Measurements from ENCODE around the gene HNRNPA2B1. TPM values are rescaled to one million over a fixed set of nuclear protein-coding genes. Genes with fewer than 3 reads are reported as not detected.
"Not testable (repeated sequence)": the region's sequence is repeated elsewhere in the genome, so short reads cannot be mapped to it uniquely, and the experiment has no call there.

HNRNPA2B1 gene
- total and polyA plus RNA-seq, 2 experiments from 2014 or later: 450 to 880 TPM

GRCh38 chr7:26179826-26180497, 20.6 kb downstream of the HNRNPA2B1 start:
- Histone ChIP-seq H3K27ac (no peak overlapping the region), H3K9me3 (ENCODE audit: low read depth) (no peaks in the 10 kb centered on the region), H3K4me3 (no peak overlapping the region), H3K4me1 (ENCODE audit: low read depth) (no peaks in the 10 kb centered on the region), H3K27me3 (no peaks in the 10 kb centered on the region), H3K36me3 (no peaks in the 10 kb centered on the region)
- DNase-seq (ENCODE audit: low read depth in 1 of 2, low spot score in 1 of 2): no peak
- TF ChIP-seq, protein P1, sequence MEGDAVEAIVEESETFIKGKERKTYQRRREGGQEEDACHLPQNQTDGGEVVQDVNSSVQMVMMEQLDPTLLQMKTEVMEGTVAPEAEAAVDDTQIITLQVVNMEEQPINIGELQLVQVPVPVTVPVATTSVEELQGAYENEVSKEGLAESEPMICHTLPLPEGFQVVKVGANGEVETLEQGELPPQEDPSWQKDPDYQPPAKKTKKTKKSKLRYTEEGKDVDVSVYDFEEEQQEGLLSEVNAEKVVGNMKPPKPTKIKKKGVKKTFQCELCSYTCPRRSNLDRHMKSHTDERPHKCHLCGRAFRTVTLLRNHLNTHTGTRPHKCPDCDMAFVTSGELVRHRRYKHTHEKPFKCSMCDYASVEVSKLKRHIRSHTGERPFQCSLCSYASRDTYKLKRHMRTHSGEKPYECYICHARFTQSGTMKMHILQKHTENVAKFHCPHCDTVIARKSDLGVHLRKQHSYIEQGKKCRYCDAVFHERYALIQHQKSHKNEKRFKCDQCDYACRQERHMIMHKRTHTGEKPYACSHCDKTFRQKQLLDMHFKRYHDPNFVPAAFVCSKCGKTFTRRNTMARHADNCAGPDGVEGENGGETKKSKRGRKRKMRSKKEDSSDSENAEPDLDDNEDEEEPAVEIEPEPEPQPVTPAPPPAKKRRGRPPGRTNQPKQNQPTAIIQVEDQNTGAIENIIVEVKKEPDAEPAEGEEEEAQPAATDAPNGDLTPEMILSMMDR (IDR thresholded peaks at IDR 0.05; ENCODE audit: low read depth, low read length): no peak

- TF ChIP-seq, protein P1 (IDR thresholded peaks at IDR 0.05; ENCODE audit: low read depth, low read length): no peak
- Histone ChIP-seq H3K36me3 (no peaks in the 10 kb centered on the region), H3K27me3 (no peaks in the 10 kb centered on the region), H3K27ac (no peak overlapping the region), H3K4me3 (no peak overlapping the region), H3K4me1 (ENCODE audit: low read depth) (no peaks in the 10 kb centered on the region), H3K9me3 (ENCODE audit: low read depth) (no peaks in the 10 kb centered on the region)
- DNase-seq (ENCODE audit: low read depth in 1 of 2, low spot score in 1 of 2): no peak
These were observed 21.1 kb downstream of the HNRNPA2B1 start for GRCh38 chr7:26179422-26179821.

DNA sequence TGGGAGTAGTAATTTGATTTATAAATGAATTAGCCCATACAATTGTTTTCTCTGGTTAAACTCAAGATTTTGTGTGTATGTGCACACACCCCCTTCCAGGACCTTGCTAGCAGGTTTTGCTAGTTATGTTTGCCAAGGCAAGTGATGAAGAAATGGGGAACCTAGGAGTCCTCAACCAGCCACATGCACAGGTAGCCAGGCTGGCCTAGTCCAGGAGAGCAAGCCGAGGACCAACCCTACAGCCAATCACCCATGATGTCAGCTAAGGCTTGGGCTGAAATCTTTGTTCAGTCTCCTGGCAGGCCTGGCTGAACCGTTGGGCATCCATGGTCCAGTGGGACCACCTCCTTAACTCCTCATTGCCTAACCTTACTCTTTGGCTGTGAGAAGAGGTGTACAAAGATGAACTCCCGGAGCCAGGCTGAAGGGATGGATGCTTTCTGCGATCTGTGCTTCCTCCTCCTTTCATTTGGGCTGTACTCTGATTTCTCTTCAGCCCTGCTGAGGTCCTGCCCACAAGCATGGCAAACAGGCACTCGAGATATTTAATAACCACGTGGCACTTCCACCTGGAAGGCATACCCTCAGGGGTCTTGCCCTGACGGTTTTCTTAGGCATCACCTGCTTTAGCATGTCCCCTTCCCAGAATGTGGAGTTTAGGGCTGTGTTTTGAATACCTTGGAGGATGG, 22.1 kb downstream of the HNRNPA2B1 start:
- no peak overlapping the region for H3K4me3 ChIP-seq
- no peak for DNase-seq (ENCODE audit: low read depth in 1 of 2, low spot score in 1 of 2)
- no peak overlapping the region for H3K27ac ChIP-seq
- TF ChIP-seq, protein P1 (IDR thresholded peaks at IDR 0.05; ENCODE audit: low read depth, low read length): no peak
- H3K4me1 ChIP-seq (ENCODE audit: low read depth): no peaks in the 10 kb centered on the region
- H3K36me3 ChIP-seq: no peaks in the 10 kb centered on the region
- no peaks in the 10 kb centered on the region for H3K27me3 ChIP-seq
- no peaks in the 10 kb centered on the region for H3K9me3 ChIP-seq (ENCODE audit: low read depth)

GRCh38 chr7:26177269-26177668, 23.3 kb downstream of the HNRNPA2B1 start:
- not testable (repeated sequence) for H3K4me1 ChIP-seq (ENCODE audit: low read depth); H3K4me3 ChIP-seq; H3K9me3 ChIP-seq (ENCODE audit: low read depth); H3K27me3 ChIP-seq; H3K36me3 ChIP-seq; H3K27ac ChIP-seq; DNase-seq (ENCODE audit: low read depth in 1 of 2, low spot score in 1 of 2)

DNA sequence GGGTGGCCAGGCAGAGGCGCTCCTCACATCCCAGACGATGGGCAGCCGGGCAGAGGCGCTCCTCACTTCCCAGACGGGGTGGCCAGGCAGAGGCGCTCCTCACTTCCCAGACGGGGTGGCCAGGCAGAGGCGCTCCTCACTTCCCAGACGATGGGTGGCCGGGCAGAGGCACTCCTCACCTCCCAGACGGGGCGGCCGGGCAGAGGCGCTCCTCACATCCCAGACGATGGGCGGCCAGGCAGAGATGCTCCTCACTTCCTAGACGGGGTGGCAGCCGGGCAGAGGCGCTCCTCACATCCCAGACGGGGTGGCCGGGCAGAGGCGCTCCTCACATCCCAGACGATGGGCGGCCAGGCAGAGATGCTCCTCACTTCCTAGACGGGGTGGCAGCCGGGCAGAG, 23.9 kb downstream of the HNRNPA2B1 start:
- not testable (repeated sequence) for H3K27me3 ChIP-seq; H3K4me3 ChIP-seq; H3K36me3 ChIP-seq; H3K9me3 ChIP-seq (ENCODE audit: low read depth); H3K27ac ChIP-seq; H3K4me1 ChIP-seq (ENCODE audit: low read depth); DNase-seq (ENCODE audit: low read depth in 1 of 2, low spot score in 1 of 2)

DNA sequence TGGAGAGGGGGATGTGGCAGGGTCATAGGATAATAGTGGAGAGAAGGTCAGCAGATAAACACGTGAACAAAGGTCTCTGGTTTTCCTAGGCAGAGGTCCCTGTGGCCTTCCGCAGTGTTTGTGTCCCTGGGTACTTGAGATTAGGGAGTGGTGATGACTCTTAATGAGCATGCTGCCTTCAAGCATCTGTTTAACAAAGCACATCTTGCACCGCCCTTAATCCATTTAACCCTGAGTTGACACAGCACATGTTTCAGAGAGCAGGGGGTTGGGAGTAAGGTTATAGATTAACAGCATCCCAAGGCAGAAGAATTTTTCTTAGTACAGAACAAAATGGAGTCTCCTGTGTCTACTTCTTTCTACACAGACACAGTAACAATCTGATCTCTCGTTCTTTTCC, 24.6 kb downstream of the HNRNPA2B1 start:
- not testable (repeated sequence) for H3K4me1 ChIP-seq (ENCODE audit: low read depth); H3K27me3 ChIP-seq; H3K36me3 ChIP-seq; H3K9me3 ChIP-seq (ENCODE audit: low read depth); DNase-seq (ENCODE audit: low read depth in 1 of 2, low spot score in 1 of 2); H3K4me3 ChIP-seq; H3K27ac ChIP-seq

GRCh38 chr7:26172048-26172447, 28.5 kb downstream of the HNRNPA2B1 start:
- DNase-seq (ENCODE audit: low read depth in 1 of 2, low spot score in 1 of 2): no peak
- no peaks in the 10 kb centered on the region for H3K4me1 ChIP-seq (ENCODE audit: low read depth)
- no peaks in the 10 kb centered on the region for H3K27me3 ChIP-seq
- H3K36me3 ChIP-seq: no peaks in the 10 kb centered on the region
- H3K9me3 ChIP-seq (ENCODE audit: low read depth): no peaks in the 10 kb centered on the region
- TF ChIP-seq, protein P1 (IDR thresholded peaks at IDR 0.05; ENCODE audit: low read depth, low read length): no peak
- H3K4me3 ChIP-seq: no peak overlapping the region
- H3K27ac ChIP-seq: no peak overlapping the region
